Hepatocyte (in vitro differentiated cells): Measurements from ENCODE around the gene PCDHA7.
A peak's percentile ranks its signal among the peaks of the same experiment; 100 is the strongest.

Experiments
- EZH2 ChIP-seq: fragments of 200-600 bp; sonication (generic); IDR thresholded peaks from 2 replicates; pipeline ENCODE4 v1.6.1; 2016; ENCODE audit warnings: antibody characterized with exemption, mild to moderate bottlenecking, borderline replicate concordance
- EZH2phosphoT487 ChIP-seq: fragments of 200-600 bp; sonication (generic); IDR thresholded peaks from one replicate; pipeline ENCODE4 v1.6.1; 2018; ENCODE audit warnings: antibody characterized with exemption, mild to moderate bottlenecking, low read depth, moderate library complexity; ENCODE audit not compliant: unreplicated experiment, severe bottlenecking
- TF ChIP-seq, protein P1 (sequence below): fragments of 200-600 bp; sonication (generic); IDR thresholded peaks from 2 replicates; pipeline ENCODE4 v1.5.1; 2016; ENCODE audit warnings: antibody characterized with exemption, mild to moderate bottlenecking; ENCODE audit not compliant: poor library complexity

DNA sequence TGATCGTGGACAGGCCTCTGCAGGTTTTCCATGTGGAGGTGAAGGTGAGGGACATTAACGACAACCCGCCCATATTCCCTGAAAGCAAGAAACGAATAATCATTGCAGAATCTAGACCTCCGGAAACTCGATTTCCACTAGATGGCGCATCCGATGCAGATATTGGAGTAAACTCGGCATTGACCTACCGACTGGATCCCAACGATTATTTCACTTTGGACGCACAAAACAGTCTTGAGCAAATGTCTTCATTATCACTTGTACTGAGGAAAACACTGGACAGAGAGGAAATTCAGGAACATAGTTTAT, 48.5 kb downstream of the PCDHA7 start:
- TF ChIP-seq, protein P1, sequence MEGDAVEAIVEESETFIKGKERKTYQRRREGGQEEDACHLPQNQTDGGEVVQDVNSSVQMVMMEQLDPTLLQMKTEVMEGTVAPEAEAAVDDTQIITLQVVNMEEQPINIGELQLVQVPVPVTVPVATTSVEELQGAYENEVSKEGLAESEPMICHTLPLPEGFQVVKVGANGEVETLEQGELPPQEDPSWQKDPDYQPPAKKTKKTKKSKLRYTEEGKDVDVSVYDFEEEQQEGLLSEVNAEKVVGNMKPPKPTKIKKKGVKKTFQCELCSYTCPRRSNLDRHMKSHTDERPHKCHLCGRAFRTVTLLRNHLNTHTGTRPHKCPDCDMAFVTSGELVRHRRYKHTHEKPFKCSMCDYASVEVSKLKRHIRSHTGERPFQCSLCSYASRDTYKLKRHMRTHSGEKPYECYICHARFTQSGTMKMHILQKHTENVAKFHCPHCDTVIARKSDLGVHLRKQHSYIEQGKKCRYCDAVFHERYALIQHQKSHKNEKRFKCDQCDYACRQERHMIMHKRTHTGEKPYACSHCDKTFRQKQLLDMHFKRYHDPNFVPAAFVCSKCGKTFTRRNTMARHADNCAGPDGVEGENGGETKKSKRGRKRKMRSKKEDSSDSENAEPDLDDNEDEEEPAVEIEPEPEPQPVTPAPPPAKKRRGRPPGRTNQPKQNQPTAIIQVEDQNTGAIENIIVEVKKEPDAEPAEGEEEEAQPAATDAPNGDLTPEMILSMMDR, result peak; percentile 30
- TF ChIP-seq EZH2phosphoT487 (no peak), EZH2 (no peak)
